Colonic mucosa (tissue), 4 donors: Measurements from ENCODE around the gene LRRFIP1. TPM values are rescaled to one million over a fixed set of nuclear protein-coding genes. Genes with fewer than 3 reads are reported as not detected.
A peak's percentile ranks its signal among the peaks of the same experiment; 100 is the strongest.
"Not testable (repeated sequence)": the region's sequence is repeated elsewhere in the genome, so short reads cannot be mapped to it uniquely, and the experiment has no call there.

Source experiments
- DNase-seq: peaks from one replicate; pipeline ENCODE4 v3.0.0-alpha.2; 2020
- H3K27ac ChIP-seq: fragments of 200-600 bp; one replicate; pipeline ENCODE4 v1.8.0; 2021
- H3K27me3 ChIP-seq: fragments of 200-600 bp; one replicate; pipeline ENCODE4 v1.8.0; 2021
- H3K36me3 ChIP-seq: fragments of 200-600 bp; one replicate; pipeline ENCODE4 v1.8.0; 2021
- H3K4me1 ChIP-seq: fragments of 200-600 bp; one replicate; pipeline ENCODE4 v1.8.0; 2021; ENCODE audit warnings: mild to moderate bottlenecking
- H3K4me3 ChIP-seq: fragments of 200-600 bp; one replicate; pipeline ENCODE4 v1.8.0; 2021
- H3K9ac ChIP-seq, 2 donors: one replicate each; pipeline ENCODE4 v1.7.0; 2013; ENCODE audit warnings: control low read depth in 2 of 2, low read depth in 2 of 2, low read length in 2 of 2
- H3K9me3 ChIP-seq: fragments of 200-600 bp; one replicate; pipeline ENCODE4 v1.8.0; 2021
- intact Hi-C: fragments of 100-400 bp; cut with DNase I; formaldehyde crosslinking; loops from one replicate; pipeline ENCODE4 v1.14.1; 2022
- total RNA-seq, 2 donors: library from RNA; stranded (reverse); fragmentation: NEBNext Ultra II Directional in 1 of 2; extraction: Animal tissue kit (Norgen Biotek cat#: 25700) in 1 of 2; gene quantifications; one replicate each; pipeline ENCODE4 v1.2.1, GENCODE V29; 2021
- TF ChIP-seq, protein P1 (sequence below): fragments of 200-600 bp; IDR thresholded peaks from one replicate; pipeline ENCODE4 v1.8.0; 2022; ENCODE audit warnings: antibody characterized with exemption, mild to moderate bottlenecking
- donor health status: healthy.
- donor health status: DM: no; HTN: no; CAD: no.
- donor health status: DM: no; HTN: no; CAD: no.

LRRFIP1 gene
- total RNA-seq, 2 donors from 2014 or later: 114 to 133 TPM

DNA sequence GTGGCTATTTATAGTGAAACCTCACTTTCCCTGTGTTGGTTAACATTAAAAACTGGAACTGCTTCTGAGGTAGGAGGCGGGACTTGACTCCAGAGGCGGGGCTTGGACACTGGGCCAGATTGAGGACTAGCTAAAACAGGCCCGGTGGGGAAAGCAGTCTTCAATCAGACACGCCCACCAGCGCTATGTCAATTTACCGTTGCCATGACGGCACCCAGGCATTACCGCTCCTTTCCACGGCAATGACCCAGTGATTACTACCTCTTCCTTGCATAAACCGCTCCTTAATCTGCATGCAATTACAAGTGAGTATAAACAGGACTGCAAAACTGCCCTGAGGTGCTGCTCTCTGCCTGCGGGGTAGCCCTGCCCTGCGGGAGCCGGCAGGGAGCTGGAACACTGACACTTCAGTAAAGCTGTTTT is 35.3 kb downstream of the LRRFIP1 start:
- intact Hi-C loops: no loop called here

DNA sequence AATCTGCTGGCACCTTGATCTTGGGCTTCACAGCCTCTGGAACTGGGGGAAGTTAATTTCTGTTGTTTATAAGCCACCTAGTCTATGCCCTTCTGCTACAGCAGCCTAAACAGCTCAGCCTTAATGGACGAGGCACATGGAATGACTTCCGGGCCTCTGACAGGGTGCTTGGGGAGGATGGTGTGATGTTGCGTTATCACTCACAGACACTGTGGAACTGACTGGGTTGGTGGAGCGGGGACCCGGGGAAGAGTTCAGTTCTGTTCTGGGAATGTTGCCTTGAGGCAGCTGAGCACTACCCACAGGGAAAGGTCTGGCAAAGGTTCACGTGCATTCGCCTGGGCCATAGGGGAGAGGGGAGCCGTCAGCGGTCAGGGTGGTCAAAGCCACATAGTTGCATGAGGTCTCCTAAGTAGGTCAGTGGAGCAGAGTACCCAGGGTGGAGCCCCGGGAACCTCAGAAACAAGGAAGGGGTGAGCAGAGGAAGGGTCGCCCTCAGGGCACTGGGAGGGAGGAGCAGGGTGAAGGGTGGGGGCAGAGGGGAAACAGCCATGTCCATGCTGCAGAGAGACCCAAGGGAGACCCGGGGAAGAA is 36.2 kb downstream of the LRRFIP1 start:
- DNase-seq: no peak
- no peak overlapping the region for H3K4me3 ChIP-seq
- no peaks in the 10 kb centered on the region for H3K9me3 ChIP-seq
- H3K9ac ChIP-seq: no peak overlapping the region
- TF ChIP-seq, protein P1, sequence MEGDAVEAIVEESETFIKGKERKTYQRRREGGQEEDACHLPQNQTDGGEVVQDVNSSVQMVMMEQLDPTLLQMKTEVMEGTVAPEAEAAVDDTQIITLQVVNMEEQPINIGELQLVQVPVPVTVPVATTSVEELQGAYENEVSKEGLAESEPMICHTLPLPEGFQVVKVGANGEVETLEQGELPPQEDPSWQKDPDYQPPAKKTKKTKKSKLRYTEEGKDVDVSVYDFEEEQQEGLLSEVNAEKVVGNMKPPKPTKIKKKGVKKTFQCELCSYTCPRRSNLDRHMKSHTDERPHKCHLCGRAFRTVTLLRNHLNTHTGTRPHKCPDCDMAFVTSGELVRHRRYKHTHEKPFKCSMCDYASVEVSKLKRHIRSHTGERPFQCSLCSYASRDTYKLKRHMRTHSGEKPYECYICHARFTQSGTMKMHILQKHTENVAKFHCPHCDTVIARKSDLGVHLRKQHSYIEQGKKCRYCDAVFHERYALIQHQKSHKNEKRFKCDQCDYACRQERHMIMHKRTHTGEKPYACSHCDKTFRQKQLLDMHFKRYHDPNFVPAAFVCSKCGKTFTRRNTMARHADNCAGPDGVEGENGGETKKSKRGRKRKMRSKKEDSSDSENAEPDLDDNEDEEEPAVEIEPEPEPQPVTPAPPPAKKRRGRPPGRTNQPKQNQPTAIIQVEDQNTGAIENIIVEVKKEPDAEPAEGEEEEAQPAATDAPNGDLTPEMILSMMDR: no peak
- peak overlapping the region; percentile 49 for H3K27ac ChIP-seq
- no peaks in the 10 kb centered on the region for H3K36me3 ChIP-seq
- H3K4me1 ChIP-seq: peaks cover 5% of the 10 kb centered on the region
- no peaks in the 10 kb centered on the region for H3K27me3 ChIP-seq
- intact Hi-C loops: no loop called here

More for the DNA sequence above, 35.3 kb downstream of the LRRFIP1 start:
- Histone ChIP-seq H3K27me3 (no peaks in the 10 kb centered on the region), H3K4me3 (peak overlapping the region; percentile 10), H3K4me1 (peaks cover 5% of the 10 kb centered on the region), H3K36me3 (no peaks in the 10 kb centered on the region), H3K27ac (peak overlapping the region; percentile 49), H3K9me3 (no peaks in the 10 kb centered on the region), H3K9ac (peak overlapping the region in 1 of 2 donors; percentile 12)
- TF ChIP-seq, protein P1: no peak
- DNase-seq: peak; percentile 96

DNA sequence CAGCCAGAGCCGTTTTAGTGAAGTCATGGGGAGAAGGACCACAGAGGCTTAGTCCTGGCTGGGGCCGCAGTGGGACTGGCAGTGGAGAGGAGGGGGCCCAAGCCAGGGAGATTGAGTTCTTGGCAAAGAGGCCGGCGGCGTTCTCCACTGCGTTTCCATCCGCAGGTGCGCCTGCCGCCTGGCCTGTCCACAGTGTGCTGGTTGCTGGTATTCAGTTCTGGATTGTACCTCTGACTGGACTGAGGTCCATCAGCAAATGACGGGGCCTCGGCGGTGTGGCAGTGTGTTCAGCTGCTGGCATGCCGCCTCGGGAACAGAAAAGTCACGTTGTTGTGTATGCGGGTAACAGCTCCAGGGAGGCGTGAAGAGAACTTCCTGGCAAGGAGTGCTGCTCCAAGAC is 36.8 kb downstream of the LRRFIP1 start:
- Histone ChIP-seq H3K36me3 (no peaks in the 10 kb centered on the region), H3K9ac (no peak overlapping the region), H3K9me3 (no peaks in the 10 kb centered on the region), H3K27ac (no peak overlapping the region), H3K4me3 (no peak overlapping the region), H3K4me1 (peaks cover 5% of the 10 kb centered on the region), H3K27me3 (no peaks in the 10 kb centered on the region)
- intact Hi-C loops: no loop called here
- DNase-seq: no peak
- TF ChIP-seq, protein P1: no peak

DNA sequence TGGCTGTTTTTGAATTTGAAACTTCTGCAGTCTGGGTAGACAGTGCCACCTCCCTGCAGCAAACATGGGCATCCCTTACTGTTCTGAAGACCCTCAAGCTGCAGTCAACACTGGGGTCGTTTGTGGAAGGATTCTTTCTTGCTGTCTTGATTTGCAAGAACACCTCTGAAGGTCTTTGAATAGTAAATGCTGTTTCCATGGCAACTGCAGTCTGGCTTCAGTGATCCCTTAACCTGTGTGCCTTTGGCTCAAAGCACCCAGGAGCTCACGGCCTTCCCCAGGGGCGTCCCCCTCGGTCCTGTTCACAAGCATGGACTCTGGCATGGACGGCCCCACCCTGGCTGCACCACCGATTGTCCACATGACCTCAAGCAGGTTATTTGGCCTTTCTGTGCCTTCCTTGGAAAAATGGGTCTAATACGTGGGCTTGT is 38.3 kb downstream of the LRRFIP1 start:
- peaks cover 5% of the 10 kb centered on the region for H3K4me1 ChIP-seq
- no peaks in the 10 kb centered on the region for H3K36me3 ChIP-seq
- intact Hi-C loops: loop anchor here (5.0 kb wide), 1 partner anchor 153 kb away; no protein-coding TSS in a partner anchor
- H3K9ac ChIP-seq: no peak overlapping the region
- H3K27me3 ChIP-seq: no peaks in the 10 kb centered on the region
- no peak for DNase-seq
- TF ChIP-seq, protein P1: no peak
- no peak overlapping the region for H3K27ac ChIP-seq
- H3K9me3 ChIP-seq: no peaks in the 10 kb centered on the region
- no peak overlapping the region for H3K4me3 ChIP-seq

DNA sequence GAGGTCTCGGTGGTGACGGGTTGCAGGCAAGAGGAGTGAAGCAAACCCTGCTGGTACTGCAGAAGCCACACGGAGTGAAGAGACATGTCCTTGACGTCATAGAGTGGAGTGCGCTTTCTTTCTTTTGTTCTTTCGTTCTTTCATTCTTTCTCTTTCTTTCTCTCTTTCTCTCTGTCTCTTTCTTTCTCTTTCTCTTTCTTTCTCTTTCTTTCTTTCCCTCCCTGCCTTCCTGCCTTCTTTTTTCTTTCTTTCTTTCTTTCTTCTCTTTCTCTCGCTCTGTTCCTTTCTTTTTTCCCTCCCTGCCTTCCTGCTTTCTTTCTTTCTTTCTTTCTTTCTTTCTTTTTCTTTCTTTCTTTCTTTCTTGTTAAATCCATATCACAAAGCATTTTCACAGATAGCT is 39.2 kb downstream of the LRRFIP1 start:
- no peak overlapping the region for H3K4me3 ChIP-seq
- intact Hi-C loops: loop anchor here (5.0 kb wide), 1 partner anchor 154 kb away; no protein-coding TSS in a partner anchor
- H3K9me3 ChIP-seq: no peaks in the 10 kb centered on the region
- peaks cover 5% of the 10 kb centered on the region for H3K4me1 ChIP-seq
- H3K27me3 ChIP-seq: no peaks in the 10 kb centered on the region
- DNase-seq: no peak
- no peak overlapping the region for H3K27ac ChIP-seq
- no peak overlapping the region for H3K9ac ChIP-seq
- TF ChIP-seq, protein P1: no peak
- H3K36me3 ChIP-seq: no peaks in the 10 kb centered on the region

DNA sequence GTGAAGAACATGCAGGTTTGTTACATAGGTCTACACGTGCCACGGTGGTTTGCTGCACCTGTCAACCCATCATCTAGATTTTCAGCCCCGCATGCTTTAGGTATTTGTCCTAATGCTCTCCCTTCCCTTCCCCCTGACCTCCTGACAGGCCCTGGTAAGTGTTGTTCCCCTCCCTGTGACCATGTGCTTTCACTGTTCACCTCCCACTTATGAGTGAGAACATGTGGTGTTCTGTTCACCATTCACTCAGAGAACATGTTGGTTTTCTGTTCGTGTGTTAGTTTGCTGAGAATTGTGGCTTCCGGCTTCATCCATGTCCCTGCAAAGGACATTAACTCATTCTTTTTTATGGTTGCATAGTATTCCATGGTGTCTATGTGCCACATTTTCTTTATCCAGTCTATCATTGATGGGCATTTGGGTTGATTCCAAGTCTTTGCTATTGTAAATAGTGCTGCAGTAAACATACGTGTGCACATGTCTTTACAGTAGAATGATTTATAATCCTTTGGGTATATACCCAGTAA is 39.7 kb downstream of the LRRFIP1 start:
- H3K27me3 ChIP-seq, H3K9ac ChIP-seq, H3K36me3 ChIP-seq, DNase-seq, H3K4me1 ChIP-seq, H3K27ac ChIP-seq, H3K4me3 ChIP-seq, H3K9me3 ChIP-seq: not testable (repeated sequence)
- intact Hi-C loops: loop anchor here (5.0 kb wide), 1 partner anchor 155 kb away; no protein-coding TSS in a partner anchor
